IMR-90 (cell line): Measurements from ENCODE around the gene GEMIN2. TPM values are rescaled to one million over a fixed set of nuclear protein-coding genes. Genes with fewer than 3 reads are reported as not detected.

ENCODE experiments used
- ATAC-seq: fragments of 200-7000 bp; cut with Tn5 transposase; 2 replicates; pipeline ENCODE4 v1.9.1; 2020; ENCODE audit warnings: low read depth, mild to moderate bottlenecking, moderate library complexity
- BruUV-seq: library from RNA; stranded (reverse); fragments of 400-500 nt; replicated peaks from 2 replicates; lab custom pipeline; 2021; lab: Mats Ljungman, UMichigan
- CTCF ChIA-PET: fragments of 300-600 bp; formaldehyde crosslinking; extraction: SDS; loops from one replicate; lab custom pipeline; 2021; ENCODE audit warnings: antibody characterized with exemption; lab: Yijun Ruan, JAX
- POLR2A ChIA-PET: fragments of 300-600 bp; sonication (Branson Sonifier 250); formaldehyde crosslinking; loops from one replicate; lab custom pipeline; 2022; ENCODE audit warnings: antibody characterized with exemption; ENCODE audit not compliant: unreplicated experiment; lab: Charles Lee
- DNase-seq: peaks from one replicate; pipeline ENCODE4 v3.0.0; 2013
- H2AFZ ChIP-seq: replicated peaks from 2 replicates; pipeline ENCODE3; 2013; ENCODE audit warnings: low read length, mild to moderate bottlenecking; ENCODE audit not compliant: poor library complexity
- H2AK5ac ChIP-seq: 2 replicates; pipeline ENCODE4 v1.6.1; 2013; ENCODE audit warnings: low read depth, low read length, inconsistent platforms
- H2AK9ac ChIP-seq: replicated peaks from 2 replicates; pipeline ENCODE3; 2013; ENCODE audit warnings: mild to moderate bottlenecking, low read depth, low read length, moderate library complexity; ENCODE audit not compliant: poor library complexity
- H2BK120ac ChIP-seq: 2 replicates; pipeline ENCODE4 v1.6.1; 2013; ENCODE audit warnings: low read depth, low read length, inconsistent platforms
- H2BK15ac ChIP-seq: 3 replicates; pipeline ENCODE4 v1.6.1; 2013; ENCODE audit warnings: low read depth, low read length, inconsistent platforms
- H2BK20ac ChIP-seq: 2 replicates; pipeline ENCODE4 v1.6.1; 2013; ENCODE audit warnings: low read depth, mild to moderate bottlenecking, inconsistent platforms, low read length, moderate library complexity
- H2BK5ac ChIP-seq: 2 replicates; pipeline ENCODE4 v1.6.1; 2013; ENCODE audit warnings: mild to moderate bottlenecking, low read depth, low read length, inconsistent platforms; ENCODE audit not compliant: poor library complexity, severe bottlenecking
- H3K14ac ChIP-seq: replicated peaks from 2 replicates; pipeline ENCODE4 v1.6.1; 2013; ENCODE audit warnings: low read depth, low read length, inconsistent platforms
- H3K18ac ChIP-seq: 2 replicates; pipeline ENCODE4 v1.6.1; 2013; ENCODE audit warnings: low read depth, low read length, control low read depth
- H3K23ac ChIP-seq: 2 replicates; pipeline ENCODE4 v1.6.1; 2013; ENCODE audit warnings: low read depth, low read length, inconsistent platforms
- H3K27ac ChIP-seq: 2 replicates; pipeline ENCODE4 v1.5.1; 2013; ENCODE audit warnings: mild to moderate bottlenecking, control low read depth, low read length; ENCODE audit not compliant: insufficient read depth
- H3K27me3 ChIP-seq: 2 replicates; pipeline ENCODE4 v1.6.1; 2013; ENCODE audit warnings: low read length; ENCODE audit not compliant: control insufficient read depth, insufficient read depth
- H3K36me3 ChIP-seq: 2 replicates; pipeline ENCODE4 v1.6.1; 2013; ENCODE audit warnings: low read length, mixed read lengths; ENCODE audit not compliant: control insufficient read depth, insufficient read depth
- H3K4ac ChIP-seq: 2 replicates; pipeline ENCODE4 v1.6.1; 2013; ENCODE audit warnings: low read depth, low read length, inconsistent platforms
- H3K4me1 ChIP-seq: 2 replicates; pipeline ENCODE4 v1.6.1; 2013; ENCODE audit warnings: low read length, mixed read lengths; ENCODE audit not compliant: control insufficient read depth, insufficient read depth
- H3K4me2 ChIP-seq: 2 replicates; pipeline ENCODE4 v1.6.1; 2013; ENCODE audit warnings: low read depth, mild to moderate bottlenecking, control low read depth, low read length, moderate library complexity
- H3K4me3 ChIP-seq: 2 replicates; pipeline ENCODE4 v1.5.1; 2013; ENCODE audit warnings: low read depth, mild to moderate bottlenecking, control low read depth, low read length, moderate library complexity; ENCODE audit not compliant: insufficient read depth
- H3K56ac ChIP-seq: 2 replicates; pipeline ENCODE4 v1.6.1; 2013; ENCODE audit warnings: low read length, inconsistent platforms; ENCODE audit not compliant: insufficient read depth; ENCODE audit errors: extremely low read depth
- H3K79me1 ChIP-seq, 2 experiments: 2 replicates each; pipeline ENCODE4 v1.6.1; 2013; ENCODE audit warnings: low read length in 2 of 2, inconsistent platforms in 1 of 2, low read depth in 1 of 2
- H3K9ac ChIP-seq: 2 replicates; pipeline ENCODE4 v1.6.1; 2013; ENCODE audit warnings: low read depth, low read length, control low read depth
- H3K9me1 ChIP-seq: 2 replicates; pipeline ENCODE4 v1.6.1; 2013; ENCODE audit warnings: low read length, inconsistent platforms; ENCODE audit not compliant: insufficient read depth
- H3K9me3 ChIP-seq: 2 replicates; pipeline ENCODE4 v1.6.1; 2013; ENCODE audit warnings: low read length; ENCODE audit not compliant: control insufficient read depth, insufficient read depth
- H4K20me1 ChIP-seq: 2 replicates; pipeline ENCODE4 v1.6.1; 2013; ENCODE audit warnings: low read length, inconsistent platforms; ENCODE audit not compliant: insufficient read depth
- H4K5ac ChIP-seq: 2 replicates; pipeline ENCODE4 v1.6.1; 2013; ENCODE audit warnings: mild to moderate bottlenecking, low read depth, low read length, control low read depth
- H4K8ac ChIP-seq, 2 experiments: 2 replicates each; pipeline ENCODE4 v1.6.1; 2013; ENCODE audit warnings: low read depth in 2 of 2, low read length in 2 of 2, control low read depth in 1 of 2, inconsistent platforms in 1 of 2
- H4K91ac ChIP-seq: 2 replicates; pipeline ENCODE4 v1.6.1; 2013; ENCODE audit warnings: low read depth, low read length, inconsistent platforms; ENCODE audit not compliant: insufficient read depth
- BHLHE40 ChIP-seq: fragments of 150-350 bp; IDR thresholded peaks from 2 replicates; pipeline ENCODE4 v1.6.1; 2016; ENCODE audit warnings: mild to moderate bottlenecking, low read depth, low read length
- CEBPB ChIP-seq: IDR thresholded peaks from 2 replicates; pipeline ENCODE4 v1.6.1; 2012; ENCODE audit warnings: low read depth, low read length, improper control_type of control experiment
- CHD1 ChIP-seq: IDR thresholded peaks from 2 replicates; pipeline ENCODE4 v1.6.1; 2012; ENCODE audit warnings: low read depth, low read length, improper control_type of control experiment
- CTCF ChIP-seq: conservative IDR thresholded peaks from 2 replicates; pipeline ENCODE4 v1.5.1; 2012; ENCODE audit warnings: mild to moderate bottlenecking, low read depth, low read length, improper control_type of control experiment
- ELK1 ChIP-seq: fragments of 150-350 bp; IDR thresholded peaks from 2 replicates; pipeline ENCODE4 v1.6.1; 2016; ENCODE audit warnings: low read depth, mild to moderate bottlenecking, low read length, moderate library complexity, borderline replicate concordance
- FOS ChIP-seq: fragments of 150-350 bp; IDR thresholded peaks from 2 replicates; pipeline ENCODE4 v1.6.1; 2016; ENCODE audit warnings: low read depth, low read length
- MAFK ChIP-seq: IDR thresholded peaks from 2 replicates; pipeline ENCODE4 v1.6.1; 2012; ENCODE audit warnings: low read depth, low read length, improper control_type of control experiment
- MAZ ChIP-seq: IDR thresholded peaks from 2 replicates; pipeline ENCODE4 v1.6.1; 2012; ENCODE audit warnings: low read depth, mild to moderate bottlenecking, low read length, improper control_type of control experiment, moderate library complexity, borderline replicate concordance
- MXI1 ChIP-seq: IDR thresholded peaks from 2 replicates; pipeline ENCODE4 v1.6.1; 2012; ENCODE audit warnings: low read depth, mild to moderate bottlenecking, low read length, moderate library complexity, borderline replicate concordance
- NFE2L2 ChIP-seq: fragments of 150-350 bp; IDR thresholded peaks from 2 replicates; pipeline ENCODE4 v1.6.1; 2016; ENCODE audit warnings: low read depth, mild to moderate bottlenecking, low read length
- POLR2A ChIP-seq: IDR thresholded peaks from 2 replicates; pipeline ENCODE4 v1.6.1; 2012; ENCODE audit warnings: mild to moderate bottlenecking, low read depth, low read length
- RAD21 ChIP-seq: IDR thresholded peaks from 2 replicates; pipeline ENCODE4 v1.6.1; 2012; ENCODE audit warnings: low read length, improper control_type of control experiment
- RCOR1 ChIP-seq: IDR thresholded peaks from 2 replicates; pipeline ENCODE4 v1.6.1; 2012; ENCODE audit warnings: mild to moderate bottlenecking, low read length, improper control_type of control experiment; ENCODE audit not compliant: insufficient replicate concordance
- RFX5 ChIP-seq: IDR thresholded peaks from 2 replicates; pipeline ENCODE4 v1.8.0; 2012; ENCODE audit warnings: low read depth, mild to moderate bottlenecking, low read length, moderate library complexity
- SMC3 ChIP-seq: fragments of 150-350 bp; IDR thresholded peaks from 2 replicates; pipeline ENCODE4 v1.6.1; 2016; ENCODE audit warnings: low read depth, mild to moderate bottlenecking, antibody characterized with exemption, low read length, moderate library complexity
- USF2 ChIP-seq: fragments of 150-350 bp; IDR thresholded peaks from 2 replicates; pipeline ENCODE4 v1.6.1; 2017; ENCODE audit warnings: mild to moderate bottlenecking, antibody characterized with exemption, low read length, low read depth
- WGBS, 2 experiments: methylation state at CpG; one replicate each; pipeline versions ENCODE4 v1.1.5 to v1.1.7; 2013; ENCODE audit warnings: missing lambda C conversion rate in 2 of 2; ENCODE audit not compliant: insufficient read length in 1 of 2; ENCODE audit errors: extremely low coverage in 2 of 2; 5-methylcytosine and 5-hydroxymethylcytosine counted together
- dilution Hi-C: fragments of 300-500 bp; cut with HindIII; formaldehyde crosslinking; loops from one replicate; pipeline ENCODE4 v1.14.3; 2018; ENCODE audit warnings: low sequenced_read_pairs; ENCODE audit not compliant: unreplicated experiment
- in situ Hi-C: fragments of 300-500 bp; cut with MboI; formaldehyde crosslinking; loops from 3 replicates; pipeline ENCODE4 v1.14.3; 2019; ENCODE audit warnings: low sequenced_read_pairs, inconsistent platforms, mixed read lengths
- intact Hi-C: fragments of 100-400 bp; cut with micrococcal nuclease; formaldehyde crosslinking; loops from 2 replicates; pipeline ENCODE4 v1.10.0; 2022
- polyA plus RNA-seq, 3 experiments: library from polyadenylated mRNA; depleted of rRNA; stranded (reverse); fragments of >200 nt; gene quantifications; 2 replicates each; pipeline ENCODE4 v1.2.3, GENCODE V29; 2012; ENCODE audit warnings: low replicate concordance in 1 of 3
- total RNA-seq: library from RNA; depleted of rRNA; stranded (reverse); fragments of >200 nt; gene quantifications from 2 replicates; pipeline ENCODE4 v1.2.3, GENCODE V29; 2012

Gene GEMIN2
- total and polyA plus RNA-seq, 2 of the 4 experiments (the other 2 are of a cell fraction) = 10.6 to 11.2 TPM

- CTCF ChIA-PET = no interaction called here
- no peak overlapping the region for H4K5ac ChIP-seq
- WGBS, 2 experiments = no CpG with 5 or more reads among the region's 6 CpGs
- TF ChIP-seq MAFK (no peak), CHD1 (no peak), ELK1 (no peak), MXI1 (no peak), BHLHE40 (no peak), USF2 (no peak), SMC3 (no peak), RCOR1 (no peak), FOS (no peak), CTCF (no peak), RFX5 (no peak), MAZ (no peak), CEBPB (no peak), POLR2A (no peak), NFE2L2 (no peak), RAD21 (no peak)
- POLR2A ChIA-PET = no interaction called here
- H3K4me3 ChIP-seq = no peak overlapping the region
- DNase-seq = no peak
- H3K4me2 ChIP-seq = no peak overlapping the region
- no peak overlapping the region for H2BK15ac ChIP-seq
- H3K14ac ChIP-seq = no peak overlapping the region
- no peak overlapping the region for H2AK9ac ChIP-seq
- H3K27me3 ChIP-seq = no peaks in the 10 kb centered on the region
- no peak overlapping the region for H3K56ac ChIP-seq
- in situ Hi-C loops = no loop called here
- H3K9me1 ChIP-seq = peaks cover 5% of the 10 kb centered on the region; the same call in 1 of the 2 replicates
- intact Hi-C loops = no loop called here
- no peak overlapping the region for H4K8ac ChIP-seq
- no peak overlapping the region for H3K18ac ChIP-seq
- no peak overlapping the region for H2AFZ ChIP-seq
- peaks cover 30% of the 10 kb centered on the region for H3K36me3 ChIP-seq
- H4K20me1 ChIP-seq = 0 out of 2 replicates have a peak, but pooled peaks cover 2% of the 10 kb centered on the region
- H2BK120ac ChIP-seq = no peak overlapping the region
- no peak overlapping the region for H2BK5ac ChIP-seq
- dilution Hi-C loops = no loop called here
- no peak for ATAC-seq
- no peak overlapping the region for H2AK5ac ChIP-seq
- BruUV-seq = no TSS peak
- no peak overlapping the region for H2BK20ac ChIP-seq
- H3K23ac ChIP-seq = no peak overlapping the region
- no peaks in the 10 kb centered on the region for H3K4me1 ChIP-seq
- H3K4ac ChIP-seq = no peak overlapping the region
- no peaks in the 10 kb centered on the region for H3K9me3 ChIP-seq
- peaks cover 9 to 27% of the 10 kb centered on the region in 2 experiments for H3K79me1 ChIP-seq
- no peak overlapping the region for H3K27ac ChIP-seq
- no peak overlapping the region for H4K91ac ChIP-seq
- no peak overlapping the region for H3K9ac ChIP-seq
Observed at GRCh38 chr14:39158222-39158858, 44.2 kb downstream of the GEMIN2 start.
